ENCODE data around the gene MAP7D2. TPM values are rescaled to one million over a fixed set of nuclear protein-coding genes. Genes with fewer than 3 reads are reported as not detected.

The MAP7D2 gene
- 5.2 to 6.4 TPM (median 6.0 TPM) in 5 replicates for total RNA-seq (2022; extraction: Qiagen RNA extraction)

DNA sequence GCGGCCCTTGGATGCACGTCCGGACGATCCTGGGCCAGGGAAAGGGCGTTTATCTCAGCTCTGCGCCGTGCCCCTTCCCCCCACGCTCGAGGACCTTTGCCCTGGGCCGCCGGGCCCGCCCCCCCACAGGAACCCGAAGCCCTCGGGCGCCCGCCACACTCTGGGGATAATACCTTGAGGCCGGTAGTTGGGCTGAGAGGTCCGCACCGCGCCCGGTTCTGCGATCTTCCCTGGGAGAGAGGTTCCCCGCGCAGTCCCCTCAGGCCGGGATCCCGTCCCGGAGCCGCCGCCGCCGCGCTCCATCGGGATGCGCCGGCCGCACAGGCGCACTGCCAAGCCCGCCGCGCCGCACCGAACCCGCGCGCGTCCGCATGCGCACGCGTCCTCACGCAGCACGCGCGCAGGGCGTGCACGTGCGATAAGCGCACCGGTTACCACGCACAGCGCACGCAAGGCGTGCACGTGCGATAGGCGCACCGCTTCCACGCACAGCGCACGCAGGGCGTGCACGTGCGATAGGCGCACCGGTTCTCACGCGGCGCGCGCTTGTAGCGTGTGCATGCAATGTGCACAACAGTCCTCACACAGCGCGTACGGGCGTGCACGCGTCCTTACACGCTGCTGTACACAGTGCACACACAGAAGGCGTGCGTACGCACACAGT, at the start of gene MAP7D2:
MAP7D2 (minus strand) TSS at position 331 of the 664 bp plus-strand sequence; CDS start at position 303, 28 bp downstream.

DNA sequence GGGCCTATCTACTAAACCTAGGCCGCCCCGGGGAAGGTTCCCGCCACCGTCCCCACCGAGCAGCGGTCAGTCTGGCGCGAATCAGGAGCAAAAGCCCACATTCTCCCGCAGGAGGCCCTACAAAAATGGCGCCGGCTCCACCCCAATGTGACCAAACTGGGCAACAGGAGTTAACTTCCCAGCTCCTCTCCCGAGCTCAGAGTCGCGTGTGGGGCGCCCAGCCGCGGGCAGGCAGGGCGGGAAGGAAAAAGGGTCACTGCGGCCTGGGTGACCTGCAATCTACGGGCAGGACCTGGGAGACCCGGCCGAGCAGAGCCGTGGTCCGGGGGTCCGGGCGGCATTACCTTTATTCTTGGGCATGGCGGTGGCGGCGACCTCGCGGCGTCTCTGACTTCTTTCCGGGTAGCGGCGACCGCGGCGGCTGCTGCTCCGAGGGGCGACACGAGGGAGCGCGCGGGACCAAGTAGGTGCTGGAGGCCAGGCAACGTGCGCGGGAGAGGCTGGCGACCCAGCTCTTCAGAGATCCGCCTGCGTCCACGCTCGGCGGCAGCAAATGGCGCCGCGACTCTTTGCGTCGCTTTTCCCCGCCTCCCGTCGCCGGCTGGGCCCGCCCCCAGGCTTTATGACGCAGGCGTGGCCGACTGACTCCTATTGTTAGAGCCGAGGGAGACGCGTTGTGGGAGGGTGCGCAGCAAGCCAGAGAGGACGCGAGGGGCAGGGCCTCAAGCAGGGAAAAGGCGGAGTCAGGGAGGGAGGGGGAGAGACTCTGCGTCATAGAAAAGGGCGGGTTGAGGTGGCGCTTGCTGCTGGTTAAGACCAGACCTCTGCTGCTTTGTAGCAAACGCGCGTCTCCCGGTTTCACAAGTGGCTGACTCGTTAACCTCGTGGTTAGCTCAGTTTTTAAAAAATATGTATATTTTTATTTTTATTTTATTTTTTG, 24.8 kb upstream of the MAP7D2 start, which contains the start of gene EIF1AX:
EIF1AX (minus strand) TSS at position 558 of the 940 bp plus-strand sequence; CDS start at position 360, 198 bp downstream.

DNA sequence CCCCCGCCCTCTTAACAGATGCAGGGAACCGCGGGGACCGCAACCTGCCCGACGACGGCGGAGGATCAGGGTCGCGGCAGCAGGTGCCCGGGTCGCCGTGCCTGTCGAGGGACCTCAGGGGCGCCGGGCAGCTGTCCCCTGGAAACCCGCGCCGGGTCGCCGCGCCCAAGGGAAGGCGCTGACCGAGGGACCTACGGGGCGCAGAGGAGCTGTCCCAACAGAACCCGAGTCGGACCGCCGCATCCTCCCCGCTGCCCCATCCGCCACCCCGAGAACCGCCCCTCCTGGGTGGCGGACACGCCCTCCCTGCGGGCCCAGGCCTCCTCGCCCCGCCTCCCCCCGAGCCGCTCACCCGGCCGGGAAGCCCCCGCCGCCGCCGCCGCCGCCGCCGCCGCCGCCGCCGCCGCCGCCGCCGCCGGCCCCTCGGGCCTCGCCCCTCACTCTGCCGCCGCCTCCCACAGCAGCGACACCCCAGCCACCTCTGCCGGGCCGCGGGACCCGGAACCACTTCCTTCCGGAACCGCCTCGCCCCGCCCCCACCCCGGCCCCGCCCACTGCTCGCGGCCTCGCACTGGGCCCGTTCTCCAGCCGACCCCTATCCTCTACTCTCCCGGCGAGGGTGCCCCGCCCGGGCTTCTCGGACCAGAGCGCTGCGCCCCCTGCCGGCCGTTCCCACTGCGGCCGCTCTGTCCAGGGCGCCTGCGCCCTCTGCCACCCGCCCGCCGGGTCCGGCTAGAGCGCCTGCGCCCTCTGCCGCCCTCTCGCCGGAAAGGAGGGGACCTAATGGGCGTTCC, 126.0 kb downstream of the MAP7D2 start, which contains the start of gene BCLAF3:
BCLAF3 (minus strand) TSS at position 506 of the 794 bp plus-strand sequence. CDS start 20,797 bp downstream, outside the sequence.

Other genes starting within 250 kb of the MAP7D2 start
- 67.6 to 82.5 TPM (median 75.1 TPM) in 5 replicates for gene SH3KBP1, start 229.3 kb downstream of the MAP7D2 start, total RNA-seq (2022; extraction: Qiagen RNA extraction)
- 2.3 to 5.7 TPM (median 3.0 TPM) in 5 replicates for gene BCLAF3, start 125.8 kb downstream of the MAP7D2 start, total RNA-seq (2022; extraction: Qiagen RNA extraction)
- 96.0 to 117 TPM (median 99.0 TPM) in 5 replicates for gene EIF1AX, start 24.9 kb upstream of the MAP7D2 start, total RNA-seq (2022; extraction: Qiagen RNA extraction)
- 41.3 to 54.8 TPM (median 49.7 TPM) in 5 replicates for gene RPS6KA3, start 150.0 kb upstream of the MAP7D2 start, total RNA-seq (2022; extraction: Qiagen RNA extraction)

Data from A549 treated with CORT108297 at 1 μM for 4 hours (cell line).